MM.1S (cell line): Measurements from ENCODE around the gene CNTNAP2.
"Not testable (repeated sequence)": the region's sequence is repeated elsewhere in the genome, so short reads cannot be mapped to it uniquely, and the experiment has no call there.

Experiments
- DNase-seq: peaks from one replicate; pipeline ENCODE4 v3.0.0-alpha.2; 2015
- H2AFZ ChIP-seq: fragments of 300-600 bp; sonication (generic); 2 replicates; pipeline ENCODE4 v1.6.0; 2016; ENCODE audit warnings: antibody characterized with exemption, low read length
- H3F3A ChIP-seq: fragments of 300-600 bp; sonication (generic); 2 replicates; pipeline ENCODE4 v1.6.1; 2016; ENCODE audit warnings: mild to moderate bottlenecking, antibody characterized with exemption, low read length, moderate library complexity, mixed read lengths; ENCODE audit not compliant: insufficient read depth
- H3K27ac ChIP-seq: fragments of 300-600 bp; sonication (generic); 2 replicates; pipeline ENCODE4 v1.5.1; 2016; ENCODE audit warnings: mild to moderate bottlenecking, low read length
- H3K27me3 ChIP-seq: fragments of 300-600 bp; sonication (generic); replicated peaks from 2 replicates; pipeline ENCODE4 v1.6.0; 2016; ENCODE audit warnings: low read length; ENCODE audit not compliant: insufficient read depth
- H3K36me3 ChIP-seq: fragments of 300-600 bp; sonication (generic); replicated peaks from 2 replicates; pipeline ENCODE4 v1.6.1; 2016; ENCODE audit warnings: mild to moderate bottlenecking, low read length, mixed read lengths; ENCODE audit not compliant: insufficient read depth
- H3K4me1 ChIP-seq: fragments of 300-600 bp; sonication (generic); 2 replicates; pipeline ENCODE4 v1.6.1; 2016; ENCODE audit warnings: low read length, mixed read lengths
- H3K4me2 ChIP-seq: fragments of 300-600 bp; sonication (generic); 2 replicates; pipeline ENCODE4 v1.6.0; 2016; ENCODE audit warnings: low read depth, low read length
- H3K4me3 ChIP-seq: fragments of 300-600 bp; sonication (generic); 2 replicates; pipeline ENCODE4 v1.5.1; 2016; ENCODE audit warnings: low read length, mixed read lengths
- H3K79me2 ChIP-seq: fragments of 300-600 bp; sonication (generic); 2 replicates; pipeline ENCODE4 v1.6.1; 2016; ENCODE audit warnings: mixed run types, low read length, mixed read lengths
- H3K9ac ChIP-seq: fragments of 300-600 bp; sonication (generic); 2 replicates; pipeline ENCODE4 v1.6.1; 2016; ENCODE audit warnings: low read length, mixed read lengths
- H3K9me2 ChIP-seq: fragments of 300-600 bp; sonication (generic); replicated peaks from 2 replicates; pipeline ENCODE4 v1.6.1; 2016; ENCODE audit warnings: mild to moderate bottlenecking, low read length, mixed read lengths; ENCODE audit not compliant: insufficient read depth
- H3K9me3 ChIP-seq: fragments of 300-600 bp; sonication (generic); replicated peaks from 2 replicates; pipeline ENCODE4 v1.6.1; 2016; ENCODE audit warnings: mild to moderate bottlenecking, low read length, mixed read lengths; ENCODE audit not compliant: insufficient read depth
- H4K20me1 ChIP-seq: fragments of 300-600 bp; sonication (generic); 2 replicates; pipeline ENCODE4 v1.6.1; 2016; ENCODE audit warnings: mild to moderate bottlenecking, low read length, moderate library complexity, mixed read lengths; ENCODE audit not compliant: insufficient read depth
- CTCF ChIP-seq: fragments of 300-600 bp; sonication (generic); IDR thresholded peaks from 2 replicates; pipeline ENCODE4 v1.5.1; 2016; ENCODE audit warnings: antibody characterized with exemption, low read length, mixed read lengths
- EZH2 ChIP-seq: fragments of 300-600 bp; sonication (generic); optimal IDR thresholded peaks from 2 replicates; pipeline ENCODE3; 2017; ENCODE audit warnings: low read depth, mild to moderate bottlenecking, antibody characterized with exemption, low read length, mixed read lengths
- EZH2phosphoT487 ChIP-seq: fragments of 300-600 bp; sonication (generic); IDR thresholded peaks from 2 replicates; pipeline ENCODE4 v1.6.1; 2018; ENCODE audit warnings: antibody characterized with exemption, low read length

The CNTNAP2 gene

GRCh38 chr7:148058753-148059152, 1942.2 kb downstream of the CNTNAP2 start:
- H3K4me1 ChIP-seq = peaks cover 8% of the 10 kb centered on the region; the same call in 1 of the 2 replicates
- H3K36me3 ChIP-seq = no peaks in the 10 kb centered on the region
- H3K79me2 ChIP-seq = no peaks in the 10 kb centered on the region
- H3F3A ChIP-seq = peaks cover 8% of the 10 kb centered on the region; the same call in 1 of the 2 replicates
- no peak for DNase-seq
- no peak overlapping the region for H3K4me3 ChIP-seq
- H2AFZ ChIP-seq = no peak overlapping the region
- no peaks in the 10 kb centered on the region for H3K9me3 ChIP-seq
- H3K27ac ChIP-seq = no peak overlapping the region
- no peak overlapping the region for H3K9ac ChIP-seq
- H4K20me1 ChIP-seq = no peaks in the 10 kb centered on the region
- H3K4me2 ChIP-seq = no peak overlapping the region
- H3K27me3 ChIP-seq = no peaks in the 10 kb centered on the region
- TF ChIP-seq EZH2phosphoT487 (no peak), EZH2 (no peak), CTCF (no peak)
- no peaks in the 10 kb centered on the region for H3K9me2 ChIP-seq

- Histone ChIP-seq H3K9me2 (no peaks in the 10 kb centered on the region), H3K36me3 (no peaks in the 10 kb centered on the region), H3K4me2 (peak overlapping the region; percentile 18; the same call in 1 of the 2 replicates), H3K4me1 (peaks cover 8% of the 10 kb centered on the region; the same call in 1 of the 2 replicates), H3F3A (peaks cover 8% of the 10 kb centered on the region; the same call in 1 of the 2 replicates), H3K27ac (no peak overlapping the region), H3K27me3 (no peaks in the 10 kb centered on the region), H3K79me2 (no peaks in the 10 kb centered on the region), H4K20me1 (no peaks in the 10 kb centered on the region), H3K9ac (no peak overlapping the region), H2AFZ (no peak overlapping the region), H3K4me3 (no peak overlapping the region), H3K9me3 (no peaks in the 10 kb centered on the region)
- peak; percentile 79 for DNase-seq
- TF ChIP-seq CTCF (no peak), EZH2phosphoT487 (no peak)
Measured at GRCh38 chr7:148060724-148061123, 1944.1 kb downstream of the CNTNAP2 start.

GRCh38 chr7:148078111-148078510, 1961.5 kb downstream of the CNTNAP2 start:
- H3K9ac ChIP-seq, H3K27ac ChIP-seq, H3K4me1 ChIP-seq, H3K4me2 ChIP-seq, H3K36me3 ChIP-seq, H3K9me2 ChIP-seq, H3K27me3 ChIP-seq, H4K20me1 ChIP-seq, H3K79me2 ChIP-seq, DNase-seq, H3F3A ChIP-seq, H3K4me3 ChIP-seq, H2AFZ ChIP-seq, H3K9me3 ChIP-seq: not testable (repeated sequence)

- no peak overlapping the region for H3K4me3 ChIP-seq
- no peaks in the 10 kb centered on the region for H3K4me1 ChIP-seq
- H3F3A ChIP-seq = no peaks in the 10 kb centered on the region
- H3K79me2 ChIP-seq = no peaks in the 10 kb centered on the region
- DNase-seq = no peak
- no peaks in the 10 kb centered on the region for H3K36me3 ChIP-seq
- H2AFZ ChIP-seq = no peak overlapping the region
- no peak overlapping the region for H3K9ac ChIP-seq
- no peak overlapping the region for H3K27ac ChIP-seq
- H3K9me3 ChIP-seq = no peaks in the 10 kb centered on the region
- TF ChIP-seq CTCF (no peak), EZH2 (no peak), EZH2phosphoT487 (no peak)
- no peaks in the 10 kb centered on the region for H3K9me2 ChIP-seq
- H3K4me2 ChIP-seq = no peak overlapping the region
- H3K27me3 ChIP-seq = no peaks in the 10 kb centered on the region
- H4K20me1 ChIP-seq = no peaks in the 10 kb centered on the region
Measured at GRCh38 chr7:148079206-148080080, 1962.8 kb downstream of the CNTNAP2 start.
